Measurements from ENCODE around the gene CYP20A1.
A peak's percentile ranks its signal among the peaks of the same experiment; 100 is the strongest.

GRCh38 chr2:203225423-203226039, 13.3 kb upstream of the CYP20A1 start:
- peak; percentile 39 to 59 (median 47) for TF ChIP-seq CTCF (IDR thresholded peaks at IDR 0.05)
- TF ChIP-seq POLR2AphosphoS5 (IDR thresholded peaks at IDR 0.05) = no peak
- TF ChIP-seq EP300 (IDR thresholded peaks at IDR 0.05) = no peak
